Neural crest cell (in vitro differentiated cells): ENCODE data around the gene RBSN. TPM values are rescaled to one million over a fixed set of nuclear protein-coding genes. Genes with fewer than 3 reads are reported as not detected.
A peak's percentile ranks its signal among the peaks of the same experiment; 100 is the strongest.

Experiments used
- DNase-seq: peaks from one replicate; pipeline ENCODE4 v3.0.0; 2021; ENCODE audit warnings: low read depth, mixed read lengths, low spot score
- H3K27ac Mint-ChIP-seq: one replicate; pipeline ENCODE4 v1.8.0; 2021; ENCODE audit warnings: mild to moderate bottlenecking, mixed read lengths; ENCODE audit not compliant: unreplicated experiment
- H3K27me3 Mint-ChIP-seq: 2 replicates; pipeline ENCODE4 v1.8.0; 2021; ENCODE audit warnings: low read depth, mild to moderate bottlenecking, mixed read lengths
- H3K36me3 Mint-ChIP-seq: 2 replicates; pipeline ENCODE4 v1.8.0; 2021; ENCODE audit warnings: low read depth, mild to moderate bottlenecking, mixed read lengths
- H3K4me1 Mint-ChIP-seq: 2 replicates; pipeline ENCODE4 v1.8.0; 2021; ENCODE audit warnings: mixed read lengths
- H3K4me3 Mint-ChIP-seq: one replicate; pipeline ENCODE4 v1.8.0; 2021; ENCODE audit warnings: mild to moderate bottlenecking, mixed read lengths
- H3K9me3 Mint-ChIP-seq: 2 replicates; pipeline ENCODE4 v1.8.0; 2021; ENCODE audit warnings: mixed read lengths
- total RNA-seq: library from RNA; stranded (reverse); gene quantifications from 2 replicates; pipeline ENCODE4 v1.2.1, GENCODE V29; 2021
- TF ChIP-seq, protein P1 (sequence below): fragments of 200-600 bp; sonication (generic); conservative IDR thresholded peaks from 2 replicates; pipeline ENCODE4 v1.5.0; 2021; ENCODE audit warnings: antibody characterized with exemption, mild to moderate bottlenecking

Gene RBSN
- total RNA-seq, 1 donor from 2014 or later: 29.7 TPM

- H3K27ac Mint-ChIP-seq: no peak overlapping the region
- H3K36me3 Mint-ChIP-seq: no peaks in the 10 kb centered on the region
- H3K4me1 Mint-ChIP-seq: peaks cover 9% of the 10 kb centered on the region
- H3K4me3 Mint-ChIP-seq: no peak overlapping the region
- H3K27me3 Mint-ChIP-seq: peaks cover 13% of the 10 kb centered on the region
- DNase-seq: no peak
- H3K9me3 Mint-ChIP-seq: no peaks in the 10 kb centered on the region
- TF ChIP-seq, protein P1, sequence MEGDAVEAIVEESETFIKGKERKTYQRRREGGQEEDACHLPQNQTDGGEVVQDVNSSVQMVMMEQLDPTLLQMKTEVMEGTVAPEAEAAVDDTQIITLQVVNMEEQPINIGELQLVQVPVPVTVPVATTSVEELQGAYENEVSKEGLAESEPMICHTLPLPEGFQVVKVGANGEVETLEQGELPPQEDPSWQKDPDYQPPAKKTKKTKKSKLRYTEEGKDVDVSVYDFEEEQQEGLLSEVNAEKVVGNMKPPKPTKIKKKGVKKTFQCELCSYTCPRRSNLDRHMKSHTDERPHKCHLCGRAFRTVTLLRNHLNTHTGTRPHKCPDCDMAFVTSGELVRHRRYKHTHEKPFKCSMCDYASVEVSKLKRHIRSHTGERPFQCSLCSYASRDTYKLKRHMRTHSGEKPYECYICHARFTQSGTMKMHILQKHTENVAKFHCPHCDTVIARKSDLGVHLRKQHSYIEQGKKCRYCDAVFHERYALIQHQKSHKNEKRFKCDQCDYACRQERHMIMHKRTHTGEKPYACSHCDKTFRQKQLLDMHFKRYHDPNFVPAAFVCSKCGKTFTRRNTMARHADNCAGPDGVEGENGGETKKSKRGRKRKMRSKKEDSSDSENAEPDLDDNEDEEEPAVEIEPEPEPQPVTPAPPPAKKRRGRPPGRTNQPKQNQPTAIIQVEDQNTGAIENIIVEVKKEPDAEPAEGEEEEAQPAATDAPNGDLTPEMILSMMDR: no peak
These were observed 8.4 kb upstream of the RBSN start for GRCh38 chr3:15107075-15107947.

DNA sequence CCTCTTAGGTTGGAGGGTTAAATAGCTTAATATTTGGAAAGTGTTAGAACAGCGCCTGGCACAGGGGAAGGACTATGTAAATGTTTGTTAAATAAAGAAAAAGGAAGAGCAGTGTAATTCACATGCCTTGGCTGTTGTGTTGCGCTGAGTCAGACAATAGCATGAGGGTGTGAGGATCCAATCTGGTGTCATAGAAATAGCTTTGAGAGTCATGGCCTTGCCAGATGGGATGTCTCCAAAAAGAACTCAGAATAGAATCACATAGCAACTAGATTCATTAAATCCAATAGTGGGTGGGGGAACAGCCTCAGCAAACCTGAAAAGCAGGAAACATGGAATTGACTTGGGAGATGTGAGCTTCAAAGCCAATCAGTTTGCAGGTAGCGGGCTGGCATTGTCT, 3.9 kb upstream of the RBSN start:
- Mint-ChIP-seq H3K36me3 (no peaks in the 10 kb centered on the region), H3K9me3 (no peaks in the 10 kb centered on the region), H3K4me3 (no peak overlapping the region), H3K27me3 (peaks cover 3% of the 10 kb centered on the region), H3K4me1 (peaks cover 24% of the 10 kb centered on the region), H3K27ac (no peak overlapping the region)
- no peak for DNase-seq
- TF ChIP-seq, protein P1: no peak

- H3K27me3 Mint-ChIP-seq: peaks cover under 1% of the 10 kb centered on the region
- no peaks in the 10 kb centered on the region for H3K9me3 Mint-ChIP-seq
- H3K36me3 Mint-ChIP-seq: no peaks in the 10 kb centered on the region
- no peak overlapping the region for H3K27ac Mint-ChIP-seq
- TF ChIP-seq, protein P1: no peak
- DNase-seq: no peak
- H3K4me3 Mint-ChIP-seq: peak overlapping the region; percentile 86
- H3K4me1 Mint-ChIP-seq: peaks cover 24% of the 10 kb centered on the region
These were observed 3.3 kb upstream of the RBSN start for GRCh38 chr3:15102256-15102655.

DNA sequence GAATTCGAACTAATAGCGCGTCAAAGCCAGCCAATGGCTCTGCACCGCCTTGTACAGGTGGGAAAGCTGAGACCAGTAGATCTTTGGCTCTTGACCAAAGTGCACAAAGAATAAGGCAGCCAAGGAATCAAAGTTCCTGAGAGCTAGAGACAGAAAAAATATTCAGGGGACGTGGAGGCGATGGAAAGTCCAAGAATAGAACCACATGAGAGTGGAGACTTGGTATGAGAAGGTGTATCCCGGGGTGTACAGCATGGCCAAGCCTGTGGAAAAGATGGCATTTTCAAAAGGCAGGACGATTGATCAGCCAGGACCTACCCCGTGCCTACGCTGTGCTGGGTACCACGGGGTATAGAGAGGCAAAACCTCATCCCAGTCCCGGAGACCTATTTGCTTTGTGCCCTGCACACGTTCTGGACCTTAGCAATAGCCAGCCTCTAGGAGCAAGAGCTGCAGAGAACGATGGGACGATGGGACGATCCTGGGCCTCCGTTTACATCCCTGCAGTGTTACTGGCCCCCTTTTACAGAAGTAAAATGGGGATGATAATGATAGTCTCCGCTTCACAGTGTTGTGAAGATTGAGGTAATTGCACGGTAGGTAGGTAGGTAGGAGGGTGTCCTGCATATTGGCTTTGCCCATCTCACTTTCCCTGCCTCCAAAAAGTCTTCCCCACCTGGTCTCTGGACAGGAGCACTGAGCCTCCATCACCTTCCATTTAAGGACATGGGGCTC, 583 bp upstream of the RBSN start:
- DNase-seq: no peak
- Mint-ChIP-seq H3K27me3 (no peaks in the 10 kb centered on the region), H3K4me1 (peaks cover 22% of the 10 kb centered on the region), H3K36me3 (no peaks in the 10 kb centered on the region), H3K27ac (peak overlapping the region; percentile 87), H3K4me3 (peak overlapping the region; percentile 92), H3K9me3 (no peaks in the 10 kb centered on the region)
- TF ChIP-seq, protein P1: no peak

DNA sequence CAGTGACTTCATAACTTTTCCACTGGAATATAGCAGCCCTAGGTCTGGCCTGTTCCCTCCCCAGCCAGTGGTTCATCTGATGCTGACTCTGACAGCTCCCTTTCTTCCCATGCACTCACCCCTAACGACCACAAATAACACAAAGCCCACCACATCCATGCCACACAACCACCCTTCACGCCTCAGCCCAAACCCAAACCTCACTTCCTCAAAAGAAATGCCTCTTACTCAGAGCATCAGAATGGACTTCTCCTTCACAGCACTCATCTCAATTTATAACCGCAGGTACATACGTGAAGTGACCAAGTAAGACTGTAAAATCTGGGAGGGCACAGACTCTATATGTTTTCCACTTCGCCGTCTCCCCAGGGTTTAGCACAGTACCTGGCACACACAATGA, 1.1 kb downstream of the RBSN start:
- DNase-seq: no peak
- no peaks in the 10 kb centered on the region for H3K36me3 Mint-ChIP-seq
- H3K9me3 Mint-ChIP-seq: no peaks in the 10 kb centered on the region
- peak overlapping the region; percentile 10 for H3K27ac Mint-ChIP-seq
- H3K4me1 Mint-ChIP-seq: peaks cover 22% of the 10 kb centered on the region
- TF ChIP-seq, protein P1: no peak
- H3K27me3 Mint-ChIP-seq: no peaks in the 10 kb centered on the region
- H3K4me3 Mint-ChIP-seq: peak overlapping the region; percentile 92
